Upper lobe of right lung (tissue), 1 donor: Measurements from ENCODE around the gene MICAL1. TPM values are rescaled to one million over a fixed set of nuclear protein-coding genes. Genes with fewer than 3 reads are reported as not detected.

Experiments
- ATAC-seq: fragments of 200-7000 bp; cut with Tn5 transposase; one replicate; pipeline ENCODE4 v1.9.1; 2020; ENCODE audit warnings: mild to moderate bottlenecking, moderate library complexity
- DNase-seq: peaks from one replicate; pipeline ENCODE4 v3.0.0-alpha.2; 2020
- H3K27ac ChIP-seq: fragments of 200-600 bp; one replicate; pipeline ENCODE4 v1.8.0; 2022
- H3K27me3 ChIP-seq: fragments of 200-600 bp; one replicate; pipeline ENCODE4 v1.8.0; 2022; ENCODE audit warnings: mild to moderate bottlenecking
- H3K36me3 ChIP-seq: fragments of 200-600 bp; one replicate; pipeline ENCODE4 v1.8.0; 2022
- H3K4me1 ChIP-seq: fragments of 200-600 bp; one replicate; pipeline ENCODE4 v1.8.0; 2022
- H3K4me3 ChIP-seq: fragments of 200-600 bp; one replicate; pipeline ENCODE4 v1.8.0; 2022; ENCODE audit warnings: mild to moderate bottlenecking
- H3K9me3 ChIP-seq: fragments of 200-600 bp; one replicate; pipeline ENCODE4 v1.8.0; 2022
- CTCF ChIP-seq: fragments of 200-600 bp; IDR thresholded peaks from one replicate; pipeline ENCODE4 v1.8.0; 2022; ENCODE audit warnings: antibody characterized with exemption
- intact Hi-C: fragments of 100-400 bp; cut with DNase I; formaldehyde crosslinking; loops from one replicate; pipeline ENCODE4 v1.11.0; 2022
- total RNA-seq: library from RNA; stranded (reverse); fragmentation: NEBNext Ultra II Directional; extraction: Animal tissue kit (Norgen Biotek cat#: 25700); gene quantifications from one replicate; pipeline ENCODE4 v1.2.1, GENCODE V29; 2021
- donor health status: DM: no; HTN: yes; CAD: no; lungs with severe emphysema.

The MICAL1 gene
- total RNA-seq, 1 donor from 2014 or later, result 53.6 TPM

GRCh38 chr6:109486068-109486467 is 30.5 kb upstream of the MICAL1 start:
- Histone ChIP-seq H3K4me1 (peaks cover 11% of the 10 kb centered on the region), H3K4me3 (no peak overlapping the region), H3K27ac (no peak overlapping the region), H3K9me3 (no peaks in the 10 kb centered on the region), H3K27me3 (no peaks in the 10 kb centered on the region), H3K36me3 (peaks cover 2% of the 10 kb centered on the region)
- DNase-seq (no peak), ATAC-seq (no peak)
- intact Hi-C loops, result no loop called here
- TF ChIP-seq CTCF, result no peak

GRCh38 chr6:109485266-109485935 is 29.8 kb upstream of the MICAL1 start:
- H3K4me1 ChIP-seq, result peaks cover 18% of the 10 kb centered on the region
- no peak overlapping the region for H3K27ac ChIP-seq
- ATAC-seq, result no peak
- intact Hi-C loops, result no loop called here
- no peak for TF ChIP-seq CTCF
- no peaks in the 10 kb centered on the region for H3K27me3 ChIP-seq
- H3K4me3 ChIP-seq, result no peak overlapping the region
- DNase-seq, result no peak
- H3K36me3 ChIP-seq, result peaks cover 8% of the 10 kb centered on the region
- no peaks in the 10 kb centered on the region for H3K9me3 ChIP-seq

- Histone ChIP-seq H3K27me3 (no peaks in the 10 kb centered on the region), H3K36me3 (peaks cover 16% of the 10 kb centered on the region), H3K27ac (no peak overlapping the region), H3K9me3 (no peaks in the 10 kb centered on the region), H3K4me1 (peaks cover 29% of the 10 kb centered on the region), H3K4me3 (peak overlapping the region; percentile 52)
- no peak for TF ChIP-seq CTCF
- intact Hi-C loops, result no loop called here
- no peak for ATAC-seq
- no peak for DNase-seq
Measured at GRCh38 chr6:109484122-109484521, 28.6 kb upstream of the MICAL1 start.

GRCh38 chr6:109483735-109484057 is 28.1 kb upstream of the MICAL1 start:
- Histone ChIP-seq H3K27me3 (no peaks in the 10 kb centered on the region), H3K27ac (no peak overlapping the region), H3K36me3 (peaks cover 16% of the 10 kb centered on the region), H3K4me1 (peaks cover 32% of the 10 kb centered on the region), H3K9me3 (no peaks in the 10 kb centered on the region), H3K4me3 (peak overlapping the region; percentile 52)
- intact Hi-C loops, result no loop called here
- DNase-seq, result no peak
- no peak for ATAC-seq
- no peak for TF ChIP-seq CTCF

- intact Hi-C loops, result no loop called here
- H3K4me1 ChIP-seq, result peaks cover 35% of the 10 kb centered on the region
Measured at GRCh38 chr6:109482905-109483734, 27.5 kb upstream of the MICAL1 start, which contains the start of gene ZBTB24. ZBTB24 (minus strand) TSS chr6:109483219; CDS start chr6:109482026, 1,193 bp downstream.

More at GRCh38 chr6:109482905-109483734, 27.5 kb upstream of the MICAL1 start, which contains the start of gene ZBTB24:
- H3K4me3 ChIP-seq, result peak within 1 kb of the TSS; percentile 98
- ATAC-seq (peak; percentile 96), DNase-seq (peak; percentile 97)
- H3K9me3 ChIP-seq, result no peaks in the 10 kb centered on the region
- no peaks in the 10 kb centered on the region for H3K27me3 ChIP-seq
- TF ChIP-seq CTCF, result no peak
- peaks cover 18% of the 10 kb centered on the region for H3K36me3 ChIP-seq
- H3K27ac ChIP-seq, result peak within 1 kb of the TSS; percentile 89
